Kidney glomerular epithelial cell (primary cell): ENCODE data around the gene DOHH.

ENCODE experiments used
- DNase-seq: peaks from one replicate; lab custom pipeline; 2025; lab: John Stamatoyannopoulos, UW

The DOHH gene

DNA sequence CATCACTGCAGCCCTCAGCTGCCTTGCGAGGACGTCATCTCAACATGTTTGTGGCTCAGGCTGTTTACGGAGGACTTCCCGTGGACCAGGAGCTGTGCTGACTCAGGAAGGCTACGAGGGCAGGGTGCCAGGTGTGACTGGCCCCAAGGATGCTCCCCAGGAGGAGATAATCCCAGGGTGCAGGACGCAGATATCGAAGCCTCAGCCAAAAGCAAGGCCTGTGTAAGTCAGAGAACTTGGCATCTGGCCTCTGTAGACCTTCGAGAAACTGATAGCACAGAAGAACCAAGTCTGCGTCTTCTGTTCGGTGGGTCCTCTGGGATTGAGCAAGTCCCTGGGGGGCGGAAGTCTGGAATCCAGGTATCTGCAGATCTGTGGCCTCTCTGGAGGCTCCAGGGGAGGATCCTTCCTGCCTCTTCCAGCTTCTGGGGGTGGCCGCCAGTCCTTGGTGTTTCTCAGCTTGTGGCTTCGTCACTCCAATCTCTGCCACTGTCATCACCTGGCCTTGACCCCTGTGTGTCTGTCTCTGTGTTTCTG lies 2.6 kb upstream of the DOHH start:
- no peak for DNase-seq

DNA sequence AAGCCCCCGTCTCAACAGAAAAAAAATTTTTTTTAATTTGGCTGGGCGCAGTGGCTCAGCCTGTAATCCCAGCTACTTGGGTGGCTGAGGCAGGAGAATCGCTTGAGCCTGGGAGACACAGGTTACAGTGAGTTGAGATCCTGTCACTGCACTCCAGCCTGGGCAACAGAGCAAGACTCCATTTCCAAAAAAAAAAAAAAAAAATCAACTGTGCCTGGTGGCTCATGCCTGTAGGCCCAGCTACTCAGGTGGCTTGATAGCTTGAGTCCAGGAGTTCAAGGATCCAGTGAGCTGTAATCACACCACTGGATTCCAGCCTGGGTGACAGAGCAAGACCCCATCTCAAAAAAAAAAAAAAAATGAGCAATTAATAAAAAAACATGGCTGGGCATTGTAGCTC lies 1.3 kb upstream of the DOHH start:
- DNase-seq, result no peak

DNA sequence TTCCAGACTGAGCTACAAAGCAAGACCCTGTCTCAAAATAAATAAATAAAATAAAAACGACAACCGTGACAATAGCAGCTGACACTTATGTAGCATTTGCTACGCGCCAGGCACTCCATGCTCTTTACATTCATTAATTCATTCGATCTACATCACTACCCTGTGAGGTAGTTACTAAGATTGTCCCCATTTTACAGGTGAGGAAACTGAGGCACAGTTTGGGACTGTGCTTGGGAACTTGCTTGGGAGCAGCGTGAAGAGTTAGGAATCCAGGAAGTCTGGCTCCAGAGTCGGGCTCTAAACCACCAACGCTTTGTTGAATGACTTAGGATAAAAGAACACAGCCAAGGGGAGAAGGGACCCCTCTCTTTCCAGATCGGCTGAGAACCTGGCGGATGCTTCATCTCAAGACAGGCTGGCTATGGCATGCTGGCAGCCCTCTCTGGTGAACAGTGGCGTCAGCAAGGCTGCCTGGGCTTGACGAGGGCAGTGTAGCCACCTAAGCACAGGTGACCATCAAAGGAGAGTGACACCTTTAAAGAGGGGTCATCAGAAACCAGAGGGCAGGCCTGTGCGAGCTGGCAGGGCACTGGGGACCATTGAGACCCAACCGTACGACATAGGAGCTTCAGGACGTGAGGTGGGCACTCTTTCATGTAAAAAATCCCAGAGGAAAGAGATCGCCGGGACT lies 591 bp downstream of the DOHH start:
- DNase-seq, result no peak

DNA sequence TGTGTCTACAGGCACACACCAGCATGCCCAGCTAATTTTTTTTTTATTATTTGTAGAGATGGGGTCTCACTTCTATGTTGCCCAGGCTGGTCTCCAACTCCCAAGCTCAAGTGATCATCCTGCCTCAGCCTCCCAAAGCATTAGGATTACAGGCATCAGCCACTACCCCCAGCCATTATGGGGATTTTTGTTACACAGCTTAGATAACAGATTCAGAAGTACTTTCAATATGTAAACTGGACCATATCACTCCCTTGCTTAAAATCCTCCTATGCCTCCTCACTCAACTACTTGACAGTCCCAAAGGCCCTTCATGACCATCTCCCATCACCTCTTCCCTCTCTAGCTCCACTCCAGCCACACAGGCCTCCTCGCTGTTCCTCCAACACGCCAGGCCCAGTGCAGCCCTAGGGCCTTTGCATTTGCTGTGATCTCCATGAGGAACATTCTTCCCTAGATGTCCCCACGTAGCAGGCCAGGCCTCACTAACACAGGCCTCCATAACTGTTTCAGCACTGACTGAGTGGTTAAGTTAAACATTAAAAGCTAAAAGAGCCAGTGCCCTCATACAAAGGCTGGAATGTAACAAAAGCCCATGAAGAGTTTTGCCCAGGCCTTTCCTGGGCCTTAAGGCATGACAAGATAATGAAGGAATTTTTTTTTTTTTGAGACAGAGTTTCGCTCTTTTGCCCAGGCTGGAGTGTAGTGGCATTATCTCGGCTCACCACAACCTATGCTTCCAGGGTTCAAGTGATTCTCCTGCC lies 2.5 kb downstream of the DOHH start:
- peak; percentile 42 for DNase-seq

DNA sequence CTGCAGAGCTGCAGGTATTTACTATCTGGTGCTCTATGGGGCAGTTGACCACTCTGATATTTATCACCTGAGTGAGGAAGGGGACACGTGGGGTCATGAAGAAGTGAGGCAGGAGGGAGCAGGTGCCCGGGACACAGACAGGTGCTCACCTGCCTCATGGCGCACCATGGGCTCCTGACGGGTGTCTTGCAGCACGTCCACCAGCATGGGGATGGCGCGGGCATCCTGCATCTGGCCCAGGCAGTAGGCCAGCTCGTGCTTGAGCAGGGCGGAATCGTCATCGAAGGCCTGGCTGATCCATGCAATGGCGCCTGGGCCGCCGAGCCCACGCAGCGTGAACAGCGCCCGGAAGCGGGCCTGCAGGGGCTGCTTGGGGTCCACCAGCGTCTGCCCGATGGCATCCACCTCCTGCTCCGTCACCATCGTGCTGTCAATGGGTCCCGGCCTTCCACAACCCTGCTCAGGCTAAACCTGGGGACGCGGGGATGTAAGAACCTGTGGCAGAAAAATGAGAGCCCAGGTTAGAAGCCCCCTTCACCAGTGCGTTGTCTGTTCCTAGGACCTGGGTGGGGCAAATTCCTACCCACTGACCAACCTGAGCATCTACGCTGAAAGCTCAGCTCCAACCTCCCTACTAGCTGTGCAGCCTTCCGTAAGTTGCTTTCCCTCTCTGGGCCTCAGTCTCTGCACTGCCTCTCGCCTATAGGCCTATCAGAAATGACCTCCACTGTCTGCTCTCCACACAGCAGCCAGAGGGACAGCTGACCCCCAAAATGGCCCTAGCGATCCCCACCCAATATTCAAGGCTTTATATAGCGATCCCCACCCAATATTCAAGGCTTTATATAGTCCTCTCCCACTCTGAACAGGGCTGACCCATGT lies 3.8 kb downstream of the DOHH start:
- no peak for DNase-seq

DNA sequence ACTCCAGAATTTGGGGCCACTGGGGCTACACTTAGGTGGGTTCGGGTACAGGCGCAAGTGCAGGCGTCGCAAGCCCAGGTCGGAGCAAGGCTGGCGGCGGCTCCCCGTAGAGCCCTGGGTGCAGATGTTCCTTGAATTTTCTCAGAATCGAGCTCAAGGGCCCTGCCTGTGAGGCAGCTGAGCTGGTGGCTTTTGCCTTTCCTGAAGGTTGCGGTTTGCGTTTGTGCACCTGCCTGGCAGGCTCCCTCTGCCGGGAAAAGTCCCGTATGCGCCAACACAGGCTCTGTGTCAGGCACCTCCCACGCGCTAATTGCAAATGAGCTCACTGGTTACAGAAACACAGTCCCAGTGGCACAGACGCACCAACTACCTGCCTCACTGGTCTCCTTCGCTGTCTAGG lies 5.9 kb downstream of the DOHH start:
- no peak for DNase-seq

DNA sequence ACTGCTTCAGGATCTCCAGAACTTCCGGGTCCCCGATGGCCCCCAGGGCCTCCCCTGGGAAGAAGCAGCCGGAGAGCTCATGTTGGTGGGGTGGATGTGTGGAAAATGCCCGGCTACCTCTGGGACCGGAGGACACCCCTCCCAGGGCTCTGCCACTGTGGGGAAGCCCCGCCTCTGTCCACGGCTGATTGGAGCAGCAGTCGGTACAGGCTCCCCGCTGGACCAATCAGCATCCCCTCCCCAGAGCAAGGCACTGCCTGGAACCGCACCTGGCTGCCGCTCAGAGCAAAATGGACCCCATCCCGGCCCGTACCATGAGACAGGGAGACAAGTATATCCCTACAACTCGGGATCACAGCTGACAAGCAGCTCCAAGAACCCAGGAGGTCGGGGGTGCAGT lies 6.4 kb downstream of the DOHH start:
- DNase-seq, result no peak

DNA sequence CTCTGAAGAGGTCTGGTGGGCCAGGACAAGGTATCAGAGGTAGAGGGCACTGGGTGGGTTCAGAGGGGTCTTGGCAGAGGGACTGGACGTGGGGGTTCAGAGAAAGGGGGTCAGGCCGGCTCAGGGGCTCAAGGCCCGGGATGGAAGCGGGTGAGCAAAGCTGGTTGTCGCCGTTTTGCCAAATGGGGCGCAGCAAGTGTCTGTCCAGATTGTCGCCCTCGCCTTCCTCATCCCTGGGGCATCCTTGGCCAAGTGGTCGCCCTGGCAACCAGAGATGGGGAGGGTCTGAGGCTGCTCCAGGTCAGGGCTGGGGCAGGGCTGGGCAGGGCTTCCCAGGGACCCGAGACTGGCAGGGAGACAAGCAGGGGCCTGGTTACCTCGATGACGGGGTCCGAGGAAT lies 6.8 kb downstream of the DOHH start:
- no peak for DNase-seq

DNA sequence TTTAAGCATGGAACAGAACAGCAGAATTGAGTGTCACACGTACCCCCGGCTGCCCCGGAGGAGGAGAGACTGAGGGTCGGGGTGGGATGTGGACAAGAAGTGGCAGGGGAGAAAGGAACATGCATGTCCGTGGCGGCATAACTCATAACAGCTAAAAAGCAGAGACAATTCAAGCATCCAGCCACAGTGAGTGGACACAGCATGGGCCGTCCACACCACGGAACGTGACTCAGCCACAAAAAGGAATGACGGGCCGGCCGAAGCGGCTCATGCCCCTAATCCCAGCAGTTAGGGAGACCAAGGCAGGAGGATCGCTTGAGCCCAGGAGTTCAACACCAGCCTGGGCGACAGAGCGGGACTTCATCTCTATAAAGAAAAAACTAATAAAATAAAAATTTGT lies 7.6 kb downstream of the DOHH start:
- no peak for DNase-seq

DNA sequence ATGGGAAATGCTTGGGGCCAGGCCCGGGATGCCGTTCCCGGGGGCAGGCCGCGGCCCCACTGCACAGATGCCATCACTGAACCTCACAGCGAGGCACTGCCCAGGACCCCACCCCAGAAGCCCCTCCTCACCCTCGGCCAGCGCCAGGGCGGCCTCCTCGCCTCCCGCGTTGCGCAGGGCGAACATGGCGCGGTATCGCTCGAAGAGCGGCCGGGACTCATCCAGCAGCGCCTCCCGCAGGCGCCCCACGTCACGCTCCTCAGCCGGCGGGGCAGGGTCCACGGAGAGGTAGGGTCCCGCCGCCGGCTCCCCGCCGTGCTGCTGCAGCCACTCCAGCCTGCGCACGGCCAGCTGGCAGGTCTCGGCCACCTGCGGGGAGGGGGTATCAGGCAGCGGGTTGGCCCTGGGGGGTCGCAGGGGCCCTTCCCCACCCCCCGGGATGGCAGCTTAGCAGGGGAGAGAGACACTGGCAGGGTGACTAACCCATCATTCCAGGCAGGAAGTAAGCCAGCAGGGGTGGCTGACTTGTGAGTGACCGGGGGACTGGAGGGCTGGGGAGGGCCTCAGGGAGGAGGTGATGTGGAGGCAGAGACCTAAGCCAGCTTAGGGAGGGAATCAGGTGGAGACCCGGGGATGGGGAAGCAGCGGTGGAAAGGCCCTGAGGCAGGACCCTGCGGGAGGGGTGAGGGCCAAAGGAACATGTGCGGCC lies 8.2 kb downstream of the DOHH start:
- DNase-seq, result no peak

DNA sequence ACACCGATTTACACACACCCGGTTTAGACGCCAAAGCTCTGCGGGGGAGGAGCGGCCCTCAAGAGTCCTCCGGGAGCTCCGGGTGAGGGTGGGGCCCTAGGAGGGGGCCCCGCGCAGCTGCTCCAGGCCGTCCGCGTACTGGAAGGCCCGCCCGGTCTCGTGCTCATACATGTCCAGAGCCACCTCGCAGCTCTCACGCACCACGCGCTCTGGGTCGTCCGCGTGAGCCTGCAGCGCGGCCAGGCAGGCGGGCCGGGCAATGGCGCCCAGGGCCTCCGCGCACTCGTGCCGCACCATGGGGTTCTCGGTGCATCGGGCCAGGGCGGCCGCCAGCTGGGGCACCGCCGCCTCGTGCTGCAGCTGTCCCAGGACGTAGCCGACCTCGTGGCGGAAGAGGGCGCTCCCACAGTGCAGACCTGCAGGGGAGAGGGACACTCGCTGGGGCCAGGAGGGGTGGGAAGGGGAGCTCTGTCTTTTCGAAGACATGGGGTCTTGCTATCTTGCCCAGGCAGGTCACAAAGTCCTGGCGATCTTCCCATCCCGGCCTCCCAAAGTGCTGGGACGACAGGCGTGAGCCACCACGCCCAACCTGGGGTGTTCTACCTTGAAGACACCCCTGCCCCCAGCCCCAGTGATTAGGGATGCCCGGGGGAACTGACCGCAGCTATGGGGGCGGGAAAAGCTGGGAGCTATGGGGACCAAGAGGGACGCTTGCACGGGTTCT lies 8.9 kb downstream of the DOHH start:
- no peak for DNase-seq

DNA sequence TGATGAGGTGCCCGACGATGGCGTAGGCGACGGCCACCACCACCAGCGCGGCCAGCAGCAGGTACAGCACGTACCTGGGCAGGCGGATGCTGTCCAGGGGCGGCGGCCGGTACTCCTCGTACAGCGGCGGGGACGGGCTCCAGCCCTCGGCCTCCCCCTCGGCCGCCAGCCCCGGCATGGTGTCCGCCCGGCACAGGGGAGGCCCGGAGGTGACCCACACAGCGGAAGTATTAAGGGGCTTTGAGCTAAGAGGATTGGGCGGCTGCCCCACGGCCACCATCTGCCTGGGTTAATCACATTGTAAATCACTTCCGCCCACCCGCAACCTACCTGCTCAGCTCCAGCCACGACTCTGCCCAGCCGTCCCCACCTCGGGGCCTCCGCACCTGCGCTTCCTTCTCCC lies 17.2 kb downstream of the DOHH start, which contains the start of gene SMIM44:
Gene SMIM44 (minus strand): TSS at position 216 of the 403 bp plus-strand sequence. CDS start 38 bp downstream, at position 178.
- no peak for DNase-seq

DNA sequence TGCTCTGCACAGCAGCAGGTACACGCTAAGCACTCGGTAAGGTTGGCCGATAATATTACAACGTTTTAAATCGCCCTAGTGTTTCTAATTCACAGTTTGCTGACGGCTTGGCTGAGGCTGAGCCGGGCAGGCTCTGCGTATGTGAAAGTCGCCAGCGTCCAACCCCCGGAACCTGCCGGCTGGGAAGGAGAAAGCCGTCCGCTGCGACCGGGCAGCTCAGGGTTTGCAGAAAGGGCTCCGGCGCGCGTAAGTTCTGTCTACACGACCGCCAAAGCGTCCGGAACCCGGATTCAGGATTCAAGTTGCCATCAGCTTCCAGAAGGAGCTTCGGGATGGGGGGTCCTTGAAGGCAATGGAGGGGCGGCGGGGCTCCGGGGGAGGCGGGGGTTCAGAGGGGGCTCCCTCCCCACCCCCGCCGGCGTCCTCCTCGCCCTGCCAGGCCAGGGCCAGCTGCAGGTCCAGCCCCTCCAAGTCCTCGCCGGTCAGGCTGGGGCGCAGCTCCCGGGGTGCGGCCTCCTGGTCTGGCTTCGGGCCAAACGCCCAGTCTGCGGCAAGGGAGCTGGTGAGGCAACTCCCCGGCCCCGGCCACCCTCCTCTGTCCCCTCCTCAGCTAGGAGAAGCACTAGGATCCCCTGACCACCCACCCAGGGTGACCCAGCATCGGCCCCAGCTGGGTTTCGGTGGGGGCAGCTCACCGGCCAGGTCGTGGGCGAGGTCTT lies 17.8 kb downstream of the DOHH start:
- no peak for DNase-seq

DNA sequence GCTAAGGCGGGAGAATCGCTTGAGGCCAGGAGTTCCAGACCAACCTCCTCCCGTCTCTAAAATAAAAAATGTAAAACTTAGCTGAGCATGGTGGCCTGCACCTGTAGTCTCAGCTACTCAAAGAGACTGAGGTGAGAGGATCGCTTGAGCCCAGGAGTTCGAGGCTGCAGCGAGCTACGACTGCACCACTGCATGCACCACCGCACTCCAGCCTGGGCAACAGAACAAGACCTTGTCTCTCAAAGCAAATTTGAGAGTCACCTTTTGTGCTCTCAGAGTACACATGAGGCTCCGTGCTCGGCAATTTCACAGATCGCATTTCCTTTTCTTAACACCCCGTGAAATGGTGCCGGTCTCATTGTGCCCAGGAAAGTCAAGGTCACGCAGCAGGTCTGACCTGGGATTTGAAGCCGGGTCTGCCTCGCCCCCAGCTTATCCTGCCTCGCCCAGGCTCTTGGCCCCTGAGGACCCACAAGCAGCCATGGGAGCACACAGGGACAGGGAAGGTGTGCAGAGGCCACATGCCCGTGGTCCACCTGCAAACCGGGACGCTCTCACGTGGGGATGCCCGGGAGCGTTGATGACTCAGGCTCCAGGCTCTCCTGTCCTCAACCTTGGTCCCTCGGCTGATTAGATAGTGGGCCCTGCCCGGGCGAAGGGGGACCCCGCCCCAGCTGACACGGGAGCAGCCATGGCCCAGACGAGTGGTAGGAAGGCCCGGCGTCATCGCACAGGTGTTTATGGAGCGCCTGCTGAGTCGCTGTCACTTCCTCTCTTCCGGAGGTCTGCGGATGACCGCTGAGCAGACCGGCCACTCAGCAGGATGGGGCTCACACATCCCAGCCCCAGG lies 19.0 kb downstream of the DOHH start:
- DNase-seq, result no peak

DNA sequence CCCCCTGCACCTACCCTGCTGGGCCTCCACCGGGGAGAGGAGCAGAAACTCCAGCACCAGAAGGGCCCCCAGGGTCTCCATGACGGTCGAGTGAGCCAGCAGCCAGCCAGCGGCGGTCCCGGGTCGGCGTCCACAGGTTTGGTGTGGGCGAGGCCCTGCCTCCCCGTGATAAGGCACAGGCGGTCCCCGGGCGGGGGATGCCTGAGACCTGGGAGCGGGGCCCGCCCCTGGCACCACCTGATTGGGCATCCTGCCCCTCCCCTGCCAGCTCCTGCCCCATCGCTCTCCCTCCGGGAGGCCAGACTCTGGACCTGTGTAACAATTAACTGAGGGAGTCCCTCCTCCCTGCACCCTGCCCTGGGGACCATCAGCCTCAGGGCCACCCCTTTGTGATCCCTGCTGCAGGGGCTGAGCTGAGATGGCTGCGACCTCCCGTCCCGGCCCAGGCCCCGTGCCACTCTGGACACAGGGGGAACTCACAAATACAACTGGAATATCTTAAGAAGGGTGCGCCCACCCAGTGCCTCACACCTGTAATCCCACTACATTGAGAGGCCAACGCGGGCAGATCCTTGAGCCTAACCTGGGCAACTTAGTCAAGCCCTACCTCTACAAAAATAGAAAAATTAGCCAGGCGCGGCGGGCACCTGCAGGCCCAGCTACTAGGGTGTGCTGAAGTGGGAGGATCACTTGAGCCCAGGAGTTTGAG lies 19.9 kb downstream of the DOHH start, which contains the start of gene SMIM24:
Gene SMIM24 (minus strand): TSS at position 143 of the 709 bp plus-strand sequence. CDS start 62 bp downstream, at position 81.
- no peak for DNase-seq

DNA sequence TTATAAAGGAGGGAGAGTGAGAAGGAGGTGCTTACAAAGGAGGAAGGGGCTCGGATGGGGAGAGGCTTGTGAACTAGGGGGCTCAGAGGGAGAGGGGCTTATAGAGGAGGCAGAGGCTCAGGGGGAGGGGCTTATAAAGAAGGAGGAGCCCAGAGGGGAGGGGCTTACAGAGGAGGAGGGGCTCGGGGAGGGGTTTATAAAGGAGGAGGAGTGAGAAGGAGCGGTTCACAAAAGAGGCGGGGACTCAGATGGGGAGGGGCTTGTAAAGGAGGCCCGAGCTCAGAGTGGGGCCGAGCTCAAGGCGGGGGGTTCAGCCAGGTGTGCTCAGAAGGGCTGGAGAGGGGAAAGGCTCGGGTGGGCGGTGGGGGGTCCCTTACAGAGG lies 20.6 kb downstream of the DOHH start:
- DNase-seq, result no peak

DNA sequence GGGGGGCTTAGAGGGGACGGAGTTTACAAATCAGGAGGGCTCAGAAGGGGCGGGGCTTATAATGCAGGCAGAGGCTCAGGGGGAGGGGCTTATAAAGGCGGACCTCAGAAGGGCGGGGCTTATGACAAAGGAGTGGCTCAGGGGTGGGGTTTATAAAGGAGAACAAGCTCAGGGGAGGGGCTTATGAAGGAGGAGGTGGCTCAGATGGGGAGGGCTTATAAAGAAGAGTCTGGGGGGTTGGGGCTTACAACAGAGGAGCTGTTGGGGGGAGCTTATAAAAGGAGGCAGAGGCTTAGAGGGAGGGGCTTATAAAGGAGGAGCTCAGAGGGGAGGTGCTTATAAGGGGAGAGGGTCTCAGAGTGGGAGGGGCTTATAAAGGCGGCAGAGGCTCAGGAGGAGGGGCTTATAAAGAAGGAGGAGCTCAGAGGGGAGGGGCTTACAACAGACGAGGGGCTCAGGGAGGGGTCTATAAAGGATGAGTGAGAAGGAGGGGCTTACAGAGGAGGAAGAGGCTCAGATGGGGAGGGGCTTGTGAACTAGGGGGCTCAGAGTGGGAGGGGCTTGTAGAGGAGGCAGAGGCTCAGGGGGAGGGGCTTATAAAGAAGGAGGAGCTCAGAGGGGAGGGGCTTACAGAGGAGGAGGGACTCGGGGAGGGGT lies 21.2 kb downstream of the DOHH start:
- DNase-seq, result no peak
